Measurements from ENCODE around the gene PIP4K2A. TPM values are rescaled to one million over a fixed set of nuclear protein-coding genes. Genes with fewer than 3 reads are reported as not detected.

Gene PIP4K2A
- total RNA-seq, 1 experiment from 2014 or later, result 20.2 TPM

- no peak overlapping the region for H3K9ac ChIP-seq (ENCODE audit: low read length)
- H3K9me2 ChIP-seq (replicated peaks; ENCODE audit: low read length), result no peaks in the 10 kb centered on the region
Observed at GRCh38 chr10:22494007-22494406, 220.4 kb downstream of the PIP4K2A start.

GRCh38 chr10:22491931-22492615 is 222.3 kb downstream of the PIP4K2A start:
- TF ChIP-seq CTCF (conservative IDR thresholded peaks at IDR 0.05; ENCODE audit: low read depth, low read length), result no peak
- TF ChIP-seq EZH2phosphoT487 (IDR thresholded peaks at IDR 0.05; ENCODE audit: borderline replicate concordance, low read length), result no peak
- TF ChIP-seq EZH2 (IDR thresholded peaks at IDR 0.05; ENCODE audit: low read length, unreplicated experiment), result no peak
- DNase-seq (no peak), ATAC-seq (no peak)
- H3K36me3 ChIP-seq (ENCODE audit: low read depth, low read length), result no peaks in the 10 kb centered on the region
- BruUV-seq (replicated peaks), result no TSS peak
- no peak overlapping the region for H3K4me3 ChIP-seq (ENCODE audit: low read length)
- H3K9ac ChIP-seq (ENCODE audit: low read length), result no peak overlapping the region
- CTCF ChIA-PET, result no interaction called here
- H3K4me2 ChIP-seq (ENCODE audit: low read length), result no peak overlapping the region
- H3K79me2 ChIP-seq (ENCODE audit: low read length), result no peaks in the 10 kb centered on the region
- no peak overlapping the region for H2AFZ ChIP-seq (ENCODE audit: low read length)
- no peaks in the 10 kb centered on the region for H3K27me3 ChIP-seq (ENCODE audit: low read length)
- no peaks in the 10 kb centered on the region for H3F3A ChIP-seq (ENCODE audit: low read length, unreplicated experiment)
- no peaks in the 10 kb centered on the region for H3K9me3 ChIP-seq (ENCODE audit: low read length)
- no peaks in the 10 kb centered on the region for H3K9me2 ChIP-seq (replicated peaks; ENCODE audit: low read length)
- no peaks in the 10 kb centered on the region for H3K4me1 ChIP-seq (ENCODE audit: insufficient read depth, low read length)
- intact Hi-C loops (cut with micrococcal nuclease), result no loop called here
- POLR2A ChIA-PET (ENCODE audit: unreplicated experiment), result no interaction called here
- H4K20me1 ChIP-seq (ENCODE audit: low read length), result no peaks in the 10 kb centered on the region
- no peak overlapping the region for H3K27ac ChIP-seq (ENCODE audit: low read length)

More at GRCh38 chr10:22494007-22494406, 220.4 kb downstream of the PIP4K2A start:
- Histone ChIP-seq H3K79me2 (ENCODE audit: low read length) (no peaks in the 10 kb centered on the region), H3K4me1 (ENCODE audit: insufficient read depth, low read length) (no peaks in the 10 kb centered on the region), H3K9me3 (ENCODE audit: low read length) (no peaks in the 10 kb centered on the region), H3K27me3 (ENCODE audit: low read length) (no peaks in the 10 kb centered on the region), H3F3A (ENCODE audit: low read length, unreplicated experiment) (no peaks in the 10 kb centered on the region), H4K20me1 (ENCODE audit: low read length) (no peaks in the 10 kb centered on the region), H3K4me2 (ENCODE audit: low read length) (no peak overlapping the region), H3K36me3 (ENCODE audit: low read depth, low read length) (no peaks in the 10 kb centered on the region), H2AFZ (ENCODE audit: low read length) (no peak overlapping the region), H3K27ac (ENCODE audit: low read length) (no peak overlapping the region), H3K4me3 (ENCODE audit: low read length) (no peak overlapping the region)
- no peak for TF ChIP-seq CTCF (conservative IDR thresholded peaks at IDR 0.05; ENCODE audit: low read depth, low read length)
- ChIA-PET CTCF (no interaction called here), POLR2A (ENCODE audit: unreplicated experiment) (no interaction called here)
- BruUV-seq (replicated peaks), result no TSS peak
- ATAC-seq, result no peak
- intact Hi-C loops (cut with micrococcal nuclease), result no loop called here
- DNase-seq, result no peak

GRCh38 chr10:22491480-22491879 is 222.9 kb downstream of the PIP4K2A start:
- intact Hi-C loops (cut with micrococcal nuclease), result no loop called here
- ChIA-PET CTCF (no interaction called here), POLR2A (ENCODE audit: unreplicated experiment) (no interaction called here)
- Histone ChIP-seq H2AFZ (ENCODE audit: low read length) (no peak overlapping the region), H3K4me1 (ENCODE audit: insufficient read depth, low read length) (no peaks in the 10 kb centered on the region), H3K9ac (ENCODE audit: low read length) (no peak overlapping the region), H3K36me3 (ENCODE audit: low read depth, low read length) (no peaks in the 10 kb centered on the region), H3K27ac (ENCODE audit: low read length) (no peak overlapping the region), H3F3A (ENCODE audit: low read length, unreplicated experiment) (no peaks in the 10 kb centered on the region), H4K20me1 (ENCODE audit: low read length) (no peaks in the 10 kb centered on the region), H3K4me3 (ENCODE audit: low read length) (no peak overlapping the region), H3K27me3 (ENCODE audit: low read length) (no peaks in the 10 kb centered on the region), H3K9me2 (replicated peaks; ENCODE audit: low read length) (no peaks in the 10 kb centered on the region), H3K9me3 (ENCODE audit: low read length) (no peaks in the 10 kb centered on the region), H3K4me2 (ENCODE audit: low read length) (no peak overlapping the region), H3K79me2 (ENCODE audit: low read length) (no peaks in the 10 kb centered on the region)
- ATAC-seq (no peak), DNase-seq (no peak)
- no TSS peak for BruUV-seq (replicated peaks)
- TF ChIP-seq EZH2 (IDR thresholded peaks at IDR 0.05; ENCODE audit: low read length, unreplicated experiment), result no peak
- no peak for TF ChIP-seq CTCF (conservative IDR thresholded peaks at IDR 0.05; ENCODE audit: low read depth, low read length)
- TF ChIP-seq EZH2phosphoT487 (IDR thresholded peaks at IDR 0.05; ENCODE audit: borderline replicate concordance, low read length), result no peak

All from PC-3 (cell line).